ENCODE data around the gene FIP1L1. TPM values are rescaled to one million over a fixed set of nuclear protein-coding genes. Genes with fewer than 3 reads are reported as not detected.

The FIP1L1 gene
- total and polyA plus RNA-seq, 10 of the 15 experiments (the other 5 are each of a cell fraction or from before 2014, with no cell fraction given), result 28.1 to 110 (median 59.4) TPM

DNA sequence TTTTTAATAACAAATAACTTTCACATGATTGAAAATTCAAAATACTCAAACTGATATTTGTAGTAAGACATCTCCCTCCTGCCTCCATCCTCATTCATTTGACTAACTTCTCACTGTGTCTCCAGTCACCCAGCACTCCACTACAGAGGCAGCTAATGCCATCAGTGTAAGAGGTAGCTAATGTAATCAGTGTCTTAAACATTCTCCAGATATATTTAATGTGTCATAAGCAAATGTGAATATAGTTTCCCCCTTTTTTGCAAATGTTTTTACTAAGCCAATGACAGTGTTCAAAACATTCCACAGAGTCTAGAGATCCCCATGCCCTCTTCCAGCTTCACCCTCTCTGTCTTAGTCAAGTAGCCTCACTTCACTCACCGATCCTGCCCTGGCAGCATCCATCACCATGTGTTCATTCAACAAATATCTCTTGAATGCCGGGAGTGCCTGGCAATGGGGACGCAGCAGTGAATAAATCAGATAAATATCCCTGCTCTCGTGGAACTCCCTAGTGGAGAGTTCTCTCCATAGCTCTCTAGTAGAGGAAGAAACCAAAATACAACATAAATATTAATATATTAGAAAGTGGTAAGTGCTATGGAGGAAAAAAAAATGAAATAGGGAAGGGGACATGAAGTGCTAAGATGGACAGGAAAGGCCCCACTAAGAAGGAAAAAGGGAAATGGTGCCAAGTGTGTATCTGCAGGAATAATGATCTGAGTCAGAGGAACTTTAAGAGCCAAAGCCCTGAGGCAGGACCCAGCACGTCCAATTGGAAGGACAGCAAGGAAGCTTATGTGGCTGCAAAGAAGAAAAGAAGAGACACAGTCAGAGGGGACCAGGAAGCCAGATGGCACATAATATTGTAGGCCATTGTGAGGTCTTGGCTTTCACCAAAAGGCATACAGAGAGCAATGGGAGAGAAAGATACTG is 30.3 kb upstream of the FIP1L1 start:
- ChIA-PET RAD21 (ENCODE audit: unreplicated experiment) (no interaction called here), SMC1A (ENCODE audit: uncharacterized antibody, unreplicated experiment) (no interaction called here), POLR2A (interaction anchor here (0.6 kb wide), 1 partner anchor 32 kb away, joined by 3 read pairs; no protein-coding TSS in a partner anchor), CTCF (interaction anchor here (0.6 kb wide), 1 partner anchor 170 kb away, joined by 4 read pairs; no protein-coding TSS in a partner anchor)
- intact Hi-C loops (cut with micrococcal nuclease; ENCODE audit: unreplicated experiment), result no loop called here
- no peak overlapping the region for H3K27ac ChIP-seq (ENCODE audit: control insufficient read depth, insufficient read depth)
- H3K9me3 ChIP-seq (replicated peaks; ENCODE audit: control insufficient read depth, insufficient read depth, low read length), result no peaks in the 10 kb centered on the region
- no peaks in the 10 kb centered on the region for H3K4me1 ChIP-seq (ENCODE audit: control insufficient read depth, insufficient read depth, low read length)
- ATAC-seq (no peak), FAIRE-seq (no peak), DNase-seq (ENCODE audit: low read depth, low spot score) (no peak)
- TF ChIP-seq NFYA (IDR thresholded peaks at IDR 0.05; ENCODE audit: borderline replicate concordance, low read depth, low read length), result no peak
- TF ChIP-seq, protein P1, sequence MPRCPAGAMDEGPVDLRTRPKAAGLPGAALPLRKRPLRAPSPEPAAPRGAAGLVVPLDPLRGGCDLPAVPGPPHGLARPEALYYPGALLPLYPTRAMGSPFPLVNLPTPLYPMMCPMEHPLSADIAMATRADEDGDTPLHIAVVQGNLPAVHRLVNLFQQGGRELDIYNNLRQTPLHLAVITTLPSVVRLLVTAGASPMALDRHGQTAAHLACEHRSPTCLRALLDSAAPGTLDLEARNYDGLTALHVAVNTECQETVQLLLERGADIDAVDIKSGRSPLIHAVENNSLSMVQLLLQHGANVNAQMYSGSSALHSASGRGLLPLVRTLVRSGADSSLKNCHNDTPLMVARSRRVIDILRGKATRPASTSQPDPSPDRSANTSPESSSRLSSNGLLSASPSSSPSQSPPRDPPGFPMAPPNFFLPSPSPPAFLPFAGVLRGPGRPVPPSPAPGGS (IDR thresholded peaks at IDR 0.05; ENCODE audit: borderline replicate concordance, insufficient read depth, low read depth, low read length, poor library complexity, severe bottlenecking), result no peak
- no peak for TF ChIP-seq POU2F2 (IDR thresholded peaks at IDR 0.05; ENCODE audit: borderline replicate concordance, low read depth, low read length)
- no peak for TF ChIP-seq BRCA1 (IDR thresholded peaks at IDR 0.05; ENCODE audit: low read depth, low read length)
- no peak for TF ChIP-seq SMAD1 (IDR thresholded peaks at IDR 0.05; ENCODE audit: low read depth, partially characterized antibody)
- TF ChIP-seq, protein P2, sequence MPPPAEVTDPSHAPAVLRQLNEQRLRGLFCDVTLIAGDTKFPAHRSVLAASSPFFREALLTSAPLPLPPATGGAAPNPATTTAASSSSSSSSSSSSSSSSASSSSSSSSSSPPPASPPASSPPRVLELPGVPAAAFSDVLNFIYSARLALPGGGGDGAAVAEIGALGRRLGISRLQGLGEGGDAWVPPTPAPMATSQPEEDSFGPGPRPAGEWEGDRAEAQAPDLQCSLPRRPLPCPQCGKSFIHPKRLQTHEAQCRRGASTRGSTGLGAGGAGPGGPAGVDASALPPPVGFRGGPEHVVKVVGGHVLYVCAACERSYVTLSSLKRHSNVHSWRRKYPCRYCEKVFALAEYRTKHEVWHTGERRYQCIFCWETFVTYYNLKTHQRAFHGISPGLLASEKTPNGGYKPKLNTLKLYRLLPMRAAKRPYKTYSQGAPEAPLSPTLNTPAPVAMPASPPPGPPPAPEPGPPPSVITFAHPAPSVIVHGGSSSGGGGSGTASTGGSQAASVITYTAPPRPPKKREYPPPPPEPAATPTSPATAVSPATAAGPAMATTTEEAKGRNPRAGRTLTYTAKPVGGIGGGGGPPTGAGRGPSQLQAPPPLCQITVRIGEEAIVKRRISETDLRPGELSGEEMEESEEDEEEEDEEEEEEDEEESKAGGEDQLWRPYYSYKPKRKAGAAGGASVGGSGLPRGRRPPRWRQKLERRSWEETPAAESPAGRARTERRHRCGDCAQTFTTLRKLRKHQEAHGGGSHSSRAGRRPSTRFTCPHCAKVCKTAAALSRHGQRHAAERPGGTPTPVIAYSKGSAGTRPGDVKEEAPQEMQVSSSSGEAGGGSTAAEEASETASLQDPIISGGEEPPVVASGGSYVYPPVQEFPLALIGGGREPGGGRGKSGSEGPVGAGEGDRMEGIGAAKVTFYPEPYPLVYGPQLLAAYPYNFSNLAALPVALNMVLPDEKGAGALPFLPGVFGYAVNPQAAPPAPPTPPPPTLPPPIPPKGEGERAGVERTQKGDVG (CRISPR knock-in tag; IDR thresholded peaks at IDR 0.05), result no peak
- BruUV-seq (replicated peaks), result no TSS peak
- H2AFZ ChIP-seq (ENCODE audit: control insufficient read depth, low read depth, low read length), result no peak overlapping the region
- H4K20me1 ChIP-seq (ENCODE audit: control insufficient read depth, insufficient read depth), result no peaks in the 10 kb centered on the region
- WGBS (ENCODE audit: insufficient coverage, insufficient replicate concordance, low lambda C conversion rate, missing lambda C conversion rate), result 98% methylated on average over 5 of the region's 5 CpGs
- no peak overlapping the region for H3K4me2 ChIP-seq (ENCODE audit: control insufficient read depth, insufficient read depth)
- H3K9ac ChIP-seq (ENCODE audit: control insufficient read depth, insufficient read depth, low read length), result no peak overlapping the region
- peaks cover 0 to 3% of the 10 kb centered on the region in 2 experiments; a peak in 2 of 4 replicates for H3K36me3 ChIP-seq (ENCODE audit: control insufficient read depth in 2 of 2, insufficient read depth in 2 of 2, low read length in 1 of 2)
- H3K4me3 ChIP-seq, result no peak overlapping the region
- in situ Hi-C loops (cut with MboI), result no loop called here
- H3K27me3 ChIP-seq (replicated peaks in 1 of 2; ENCODE audit: control insufficient read depth in 2 of 2, insufficient read depth in 2 of 2, low read length in 1 of 2), result no peaks in the 10 kb centered on the region
- no peaks in the 10 kb centered on the region for H3K79me2 ChIP-seq (ENCODE audit: control insufficient read depth, insufficient read depth, low read length)

All from GM12878 (cell line).